Astrocyte (in vitro differentiated cells and primary cell): ENCODE data around the gene SNRPA.

Experiments used
- EZH2 ChIP-seq: IDR thresholded peaks from 2 replicates; pipeline ENCODE4 v1.6.1; 2012; ENCODE audit warnings: mild to moderate bottlenecking, low read length, inconsistent platforms; ENCODE audit not compliant: insufficient read depth
- TF ChIP-seq, protein P1 (sequence below): IDR thresholded peaks from 2 replicates; pipeline ENCODE4 v1.5.1; 2011; ENCODE audit warnings: low read depth, mild to moderate bottlenecking, inconsistent platforms, low read length, moderate library complexity; ENCODE audit not compliant: insufficient read depth

- TF ChIP-seq, protein P1, sequence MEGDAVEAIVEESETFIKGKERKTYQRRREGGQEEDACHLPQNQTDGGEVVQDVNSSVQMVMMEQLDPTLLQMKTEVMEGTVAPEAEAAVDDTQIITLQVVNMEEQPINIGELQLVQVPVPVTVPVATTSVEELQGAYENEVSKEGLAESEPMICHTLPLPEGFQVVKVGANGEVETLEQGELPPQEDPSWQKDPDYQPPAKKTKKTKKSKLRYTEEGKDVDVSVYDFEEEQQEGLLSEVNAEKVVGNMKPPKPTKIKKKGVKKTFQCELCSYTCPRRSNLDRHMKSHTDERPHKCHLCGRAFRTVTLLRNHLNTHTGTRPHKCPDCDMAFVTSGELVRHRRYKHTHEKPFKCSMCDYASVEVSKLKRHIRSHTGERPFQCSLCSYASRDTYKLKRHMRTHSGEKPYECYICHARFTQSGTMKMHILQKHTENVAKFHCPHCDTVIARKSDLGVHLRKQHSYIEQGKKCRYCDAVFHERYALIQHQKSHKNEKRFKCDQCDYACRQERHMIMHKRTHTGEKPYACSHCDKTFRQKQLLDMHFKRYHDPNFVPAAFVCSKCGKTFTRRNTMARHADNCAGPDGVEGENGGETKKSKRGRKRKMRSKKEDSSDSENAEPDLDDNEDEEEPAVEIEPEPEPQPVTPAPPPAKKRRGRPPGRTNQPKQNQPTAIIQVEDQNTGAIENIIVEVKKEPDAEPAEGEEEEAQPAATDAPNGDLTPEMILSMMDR, result no peak
- no peak for TF ChIP-seq EZH2
These were observed 35.3 kb downstream of the SNRPA start for GRCh38 chr19:40786060-40787037.
